ENCODE data around the gene HECW1.

DNA sequence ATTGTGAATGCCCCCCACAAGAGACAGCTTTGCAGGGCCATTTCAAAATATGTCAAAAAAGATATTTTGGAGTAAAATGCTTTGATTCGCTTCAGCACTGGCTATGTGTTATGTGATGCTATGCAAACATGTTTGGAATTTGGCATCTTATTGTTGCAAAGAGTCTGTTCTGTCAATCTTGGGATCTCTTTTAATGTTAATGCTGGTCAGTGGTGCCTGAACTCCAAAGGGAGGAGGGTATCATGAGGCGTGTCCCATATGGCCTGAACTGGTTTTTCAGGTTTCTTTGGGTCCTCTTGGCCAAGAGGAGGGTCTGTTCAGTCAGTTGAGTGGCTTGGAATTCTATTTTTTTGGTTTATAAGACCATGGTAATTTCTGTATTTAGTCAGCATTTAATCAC is 81.4 kb downstream of the HECW1 start:
- no peak for TF ChIP-seq ZXDB (tag by site-specific recombination; IDR thresholded peaks at IDR 0.05)
- TF ChIP-seq, protein P1, sequence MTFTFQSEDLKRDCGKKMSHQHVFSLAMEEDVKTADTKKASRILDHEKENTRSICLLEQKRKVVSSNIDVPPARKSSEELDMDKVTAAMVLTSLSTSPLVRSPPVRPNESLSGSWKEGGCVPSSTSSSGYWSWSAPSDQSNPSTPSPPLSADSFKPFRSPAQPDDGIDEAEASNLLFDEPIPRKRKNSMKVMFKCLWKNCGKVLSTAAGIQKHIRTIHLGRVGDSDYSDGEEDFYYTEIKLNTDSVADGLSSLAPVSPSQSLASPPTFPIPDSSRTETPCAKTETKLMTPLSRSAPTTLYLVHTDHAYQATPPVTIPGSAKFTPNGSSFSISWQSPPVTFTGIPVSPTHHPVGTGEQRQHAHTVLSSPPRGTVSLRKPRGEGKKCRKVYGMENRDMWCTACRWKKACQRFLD (tag by site-specific recombination; IDR thresholded peaks at IDR 0.05): no peak
- no peak for TF ChIP-seq ZNF341 (tag by site-specific recombination; IDR thresholded peaks at IDR 0.05; ENCODE audit: low read depth)
- TF ChIP-seq, protein P2, sequence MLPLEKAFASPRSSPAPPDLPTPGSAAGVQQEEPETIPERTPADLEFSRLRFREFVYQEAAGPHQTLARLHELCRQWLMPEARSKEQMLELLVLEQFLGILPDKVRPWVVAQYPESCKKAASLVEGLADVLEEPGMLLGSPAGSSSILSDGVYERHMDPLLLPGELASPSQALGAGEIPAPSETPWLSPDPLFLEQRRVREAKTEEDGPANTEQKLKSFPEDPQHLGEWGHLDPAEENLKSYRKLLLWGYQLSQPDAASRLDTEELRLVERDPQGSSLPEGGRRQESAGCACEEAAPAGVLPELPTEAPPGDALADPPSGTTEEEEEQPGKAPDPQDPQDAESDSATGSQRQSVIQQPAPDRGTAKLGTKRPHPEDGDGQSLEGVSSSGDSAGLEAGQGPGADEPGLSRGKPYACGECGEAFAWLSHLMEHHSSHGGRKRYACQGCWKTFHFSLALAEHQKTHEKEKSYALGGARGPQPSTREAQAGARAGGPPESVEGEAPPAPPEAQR (tag by site-specific recombination; IDR thresholded peaks at IDR 0.05): no peak
- no peak for TF ChIP-seq ZNF785 (tag by site-specific recombination; IDR thresholded peaks at IDR 0.05)
